GM10266 (cell line): ENCODE results near the gene EFCAB11.

ENCODE experiments used
- DNase-seq: peaks from one replicate; pipeline ENCODE4 v3.0.0; 2012; ENCODE audit errors: extremely low spot score
- CTCF ChIP-seq: IDR thresholded peaks from 2 replicates; pipeline ENCODE4 v1.5.1; 2012; ENCODE audit warnings: mild to moderate bottlenecking, low read depth; ENCODE audit not compliant: control insufficient read depth, insufficient read depth; ENCODE audit errors: missing control alignments

EFCAB11 gene

DNA sequence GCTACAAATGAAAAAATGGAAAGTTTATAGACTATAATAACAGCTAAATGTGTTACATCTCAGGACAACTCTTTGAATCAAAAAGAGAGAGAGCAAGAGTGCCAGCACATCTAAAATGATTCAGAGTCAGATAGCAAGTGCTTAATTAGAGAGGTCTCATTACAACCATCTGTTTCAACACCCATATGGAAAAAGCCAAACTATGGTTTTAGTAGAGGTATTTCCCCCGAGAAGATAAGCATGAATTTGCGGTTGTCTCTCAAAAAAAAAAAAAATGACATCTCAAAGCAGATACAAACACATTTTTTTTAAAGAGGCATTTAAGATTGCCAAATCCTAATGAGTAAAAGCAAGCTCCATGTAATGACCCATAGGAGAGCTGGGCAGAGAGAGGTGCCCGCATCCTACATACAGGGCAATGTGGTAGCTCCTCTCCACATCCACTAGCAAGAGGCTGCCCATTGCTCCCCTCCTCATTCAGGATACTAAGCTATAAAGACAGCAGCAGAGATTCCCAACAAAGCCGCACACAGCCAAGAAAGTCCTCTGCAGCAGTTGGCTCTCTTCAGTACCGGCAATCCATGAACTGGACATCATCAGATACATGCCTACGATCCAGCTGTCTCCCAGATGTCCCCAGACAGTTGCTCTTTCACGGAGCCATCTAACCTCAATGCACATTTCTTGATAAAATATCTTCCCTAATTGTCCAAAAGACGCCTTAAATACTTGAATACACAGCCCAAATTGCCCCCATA, 100.4 kb downstream of the EFCAB11 start:
- DNase-seq = no peak
- TF ChIP-seq CTCF = no peak

- no peak for TF ChIP-seq CTCF
- DNase-seq = no peak
Measured at GRCh38 chr14:89851106-89851505, 103.4 kb downstream of the EFCAB11 start.

DNA sequence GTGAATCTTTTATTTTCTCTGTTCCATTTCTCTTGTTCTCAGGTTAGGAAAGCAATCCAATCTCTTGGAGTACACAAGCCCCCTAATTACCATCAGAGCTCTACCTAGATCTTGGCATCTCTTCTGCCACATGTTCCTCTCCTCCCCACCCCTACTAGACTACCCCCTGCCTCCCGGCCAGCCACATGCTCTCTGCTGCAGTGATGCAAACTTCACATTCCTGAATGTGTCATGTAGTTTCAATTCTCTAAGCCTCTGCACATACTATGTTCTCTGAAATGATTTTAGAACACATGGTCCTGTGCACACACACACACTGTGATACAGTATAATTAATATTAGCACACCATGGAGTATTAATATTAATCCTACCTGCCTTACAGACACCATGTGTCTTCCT, 104.6 kb downstream of the EFCAB11 start:
- no peak for TF ChIP-seq CTCF
- no peak for DNase-seq

GRCh38 chr14:89848165-89848564, 106.4 kb downstream of the EFCAB11 start:
- DNase-seq = no peak

GRCh38 chr14:89845346-89845745, 109.2 kb downstream of the EFCAB11 start:
- no peak for TF ChIP-seq CTCF
- DNase-seq = no peak

More at GRCh38 chr14:89848165-89848564, 106.4 kb downstream of the EFCAB11 start:
- TF ChIP-seq CTCF = no peak

DNA sequence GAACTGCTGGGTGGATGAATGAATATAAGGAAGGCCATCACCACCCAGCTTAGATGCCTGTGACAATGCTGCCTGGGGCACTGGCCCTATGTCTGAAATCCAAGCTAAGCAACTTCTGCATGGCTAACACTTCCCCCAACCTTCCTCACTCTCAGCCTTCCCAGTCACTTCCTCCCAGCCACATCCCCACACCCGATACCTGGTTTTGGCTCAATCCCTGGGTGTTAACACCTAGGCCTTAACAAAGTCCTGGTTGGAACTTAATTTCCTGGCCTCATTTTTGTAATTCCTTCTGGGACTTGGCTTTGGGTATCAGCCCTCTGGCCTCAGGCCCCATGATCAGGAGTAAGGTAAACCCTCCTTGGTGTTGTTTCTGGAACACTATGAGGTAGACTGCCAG, 110.0 kb downstream of the EFCAB11 start:
- DNase-seq = no peak
- TF ChIP-seq CTCF = no peak

DNA sequence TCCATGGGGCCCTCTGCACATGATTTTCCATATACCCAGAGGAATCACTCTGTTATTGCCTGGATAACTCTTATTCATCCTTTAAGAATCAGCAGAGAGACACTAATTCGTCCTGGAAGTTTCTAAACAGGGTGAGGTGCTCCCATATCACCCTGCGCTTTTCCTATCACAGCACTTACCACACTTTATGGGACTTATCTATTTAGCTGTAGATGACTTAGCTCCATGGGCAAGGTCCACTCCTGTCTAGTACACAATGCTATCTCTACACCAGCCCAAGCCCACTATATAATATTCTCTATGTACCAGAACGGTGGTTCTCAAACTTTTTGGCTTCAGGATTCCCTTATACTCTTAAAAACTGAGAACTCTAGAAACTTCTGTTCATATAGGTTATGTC, 111.7 kb downstream of the EFCAB11 start:
- no peak for DNase-seq
- TF ChIP-seq CTCF = no peak
